Retinal pigment epithelial cell (primary cell): ENCODE data around the gene AHR.

Experiments
- DNase-seq: peaks from one replicate; pipeline ENCODE4 v3.0.0-alpha.2; 2010; ENCODE audit warnings: low read depth
- H3K4me3 ChIP-seq: 2 replicates; pipeline ENCODE4 v1.5.1; 2011; ENCODE audit warnings: mild to moderate bottlenecking, low read length, control low read depth, moderate library complexity
- CTCF ChIP-seq: conservative IDR thresholded peaks from 2 replicates; pipeline ENCODE4 v1.5.1; 2011; ENCODE audit warnings: low read depth, low read length, control low read depth, inconsistent platforms

AHR gene

GRCh38 chr7:17367502-17367901 is 69.0 kb downstream of the AHR start:
- no peak for TF ChIP-seq CTCF
- DNase-seq: no peak
- H3K4me3 ChIP-seq: no peak overlapping the region

- H3K4me3 ChIP-seq: no peak overlapping the region
- TF ChIP-seq CTCF: no peak
- DNase-seq: no peak
Measured at GRCh38 chr7:17368856-17369524, 70.5 kb downstream of the AHR start.

GRCh38 chr7:17369691-17370426 is 71.4 kb downstream of the AHR start:
- DNase-seq: peak; percentile 61
- no peak overlapping the region for H3K4me3 ChIP-seq
- TF ChIP-seq CTCF: no peak

GRCh38 chr7:17370901-17371585 is 72.6 kb downstream of the AHR start:
- no peak overlapping the region for H3K4me3 ChIP-seq
- no peak for TF ChIP-seq CTCF
- DNase-seq: no peak

GRCh38 chr7:17371671-17372524 is 73.4 kb downstream of the AHR start:
- peak; percentile 91 for DNase-seq
- TF ChIP-seq CTCF: no peak
- no peak overlapping the region for H3K4me3 ChIP-seq

- no peak for DNase-seq
- no peak for TF ChIP-seq CTCF
- no peak overlapping the region for H3K4me3 ChIP-seq
Measured at GRCh38 chr7:17374157-17374556, 75.7 kb downstream of the AHR start.
